Measurements from ENCODE around the gene PDXK. TPM values are rescaled to one million over a fixed set of nuclear protein-coding genes. Genes with fewer than 3 reads are reported as not detected.
A peak's percentile ranks its signal among the peaks of the same experiment; 100 is the strongest.

PDXK gene
- total and polyA plus RNA-seq, 9 of the 15 experiments (the other 6 are each of a cell fraction or from before 2014, with no cell fraction given), result 5.6 to 162 (median 76.5) TPM

DNA sequence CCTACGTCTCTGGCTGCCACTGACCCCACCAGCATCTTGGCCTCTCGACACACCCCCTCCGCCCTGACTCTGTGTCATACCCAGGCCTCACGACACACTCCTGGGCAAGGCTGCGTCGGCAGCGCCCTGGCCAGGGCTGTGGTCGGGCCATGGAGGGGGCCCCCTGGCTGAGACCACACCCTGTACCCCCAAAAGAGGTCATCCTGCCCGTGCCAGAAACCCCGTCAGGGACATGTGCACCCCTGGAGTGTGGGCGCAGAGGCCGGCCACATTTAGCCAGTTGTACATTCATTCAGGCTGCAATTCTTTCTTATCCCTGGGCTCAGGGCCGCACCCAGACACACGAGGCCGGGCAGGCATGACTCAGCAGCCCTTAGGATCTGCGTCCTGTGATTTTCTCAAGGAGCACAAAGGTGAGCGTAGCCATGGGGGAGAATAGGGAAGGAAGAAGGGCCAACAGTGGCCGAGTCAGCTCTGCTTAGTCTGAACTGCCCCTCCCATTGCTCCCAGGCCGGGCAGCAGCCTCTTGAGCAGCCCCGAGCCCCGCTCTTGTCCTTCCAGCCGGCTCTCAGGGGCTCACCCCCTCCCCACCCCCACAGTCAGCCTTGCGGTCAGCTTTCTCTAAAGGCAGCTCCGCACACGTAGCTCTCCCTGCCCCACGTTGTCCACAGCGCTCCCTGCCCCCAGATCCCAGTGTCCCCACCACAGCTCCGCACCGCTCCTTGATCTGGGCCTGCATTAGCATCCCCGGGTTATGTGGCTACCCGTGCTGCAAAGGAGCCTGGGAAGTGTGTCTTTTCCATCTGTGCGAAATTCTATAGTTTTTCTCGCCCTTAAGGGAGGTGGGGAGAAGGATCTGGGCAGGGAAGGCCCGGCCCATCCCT lies 49.3 kb downstream of the PDXK start (continued):
- TF ChIP-seq KLF6 (CRISPR knock-in tag; IDR thresholded peaks at IDR 0.05; ENCODE audit: borderline replicate concordance) (peak; percentile 35; the same call in 1 of the 2 replicates), NFATC3 (IDR thresholded peaks at IDR 0.05) (no peak), ZNF518B (CRISPR knock-in tag; IDR thresholded peaks at IDR 0.05) (no peak), GABPB1 (CRISPR knock-in tag; IDR thresholded peaks at IDR 0.05) (no peak; the same call in 1 of the 2 replicates), TAL1 (IDR thresholded peaks at IDR 0.05) (no peak), ZNF316 (IDR thresholded peaks at IDR 0.05) (peak; percentile 98), COPS2 (conservative IDR thresholded peaks at IDR 0.05) (no peak), ZNF639 (CRISPR knock-in tag; conservative IDR thresholded peaks at IDR 0.05 in 1 of 2, IDR thresholded peaks at IDR 0.05 in 1 of 2) (peak in 1 of 2 experiments; percentile 75; a peak in 2 of 4 replicates), NFIX (CRISPR knock-in tag; IDR thresholded peaks at IDR 0.05; ENCODE audit: low read depth) (no peak), ZEB2 (IDR thresholded peaks at IDR 0.05) (peak; percentile 71; the same call in 1 of the 2 replicates), HES1 (IDR thresholded peaks at IDR 0.05; ENCODE audit: low read depth) (no peak; the same call in 1 of the 2 replicates), ILF3 (IDR thresholded peaks at IDR 0.05; ENCODE audit: borderline replicate concordance) (no peak), NCOR1 (IDR thresholded peaks at IDR 0.05) (peak; percentile 57; the same call in 1 of the 2 replicates), RUNX1 (IDR thresholded peaks at IDR 0.05; ENCODE audit: low read depth) (no peak), TEAD1 (CRISPR knock-in tag; IDR thresholded peaks at IDR 0.05) (peak in 1 of 2 experiments; percentile 28; a peak in 2 of 4 replicates), ETV5 (CRISPR knock-in tag; IDR thresholded peaks at IDR 0.05; ENCODE audit: low read depth) (no peak), ZNF586 (CRISPR knock-in tag; conservative IDR thresholded peaks at IDR 0.05) (no peak), CHD2 (IDR thresholded peaks at IDR 0.05; ENCODE audit: low read depth, low read length) (no peak), JUND (IDR thresholded peaks at IDR 0.05; ENCODE audit: borderline replicate concordance, low read depth, low read length) (peak; percentile 85), JUND (tag; IDR thresholded peaks at IDR 0.05; ENCODE audit: borderline replicate concordance, low read depth, low read length) (peak; percentile 74; the same call in 1 of the 3 replicates), WHSC1 (IDR thresholded peaks at IDR 0.05; ENCODE audit: low read length) (no peak), MAFF (IDR thresholded peaks at IDR 0.05; ENCODE audit: low read length) (peak; percentile 95), OTX1 (CRISPR knock-in tag; IDR thresholded peaks at IDR 0.05) (no peak), TCF7L2 (IDR thresholded peaks at IDR 0.05; ENCODE audit: low read depth, low read length) (no peak)

Measured in K562 (cell line).